Endodermal cell (in vitro differentiated cells): ENCODE data around the gene IQCH. TPM values are rescaled to one million over a fixed set of nuclear protein-coding genes. Genes with fewer than 3 reads are reported as not detected.
A peak's percentile ranks its signal among the peaks of the same experiment; 100 is the strongest.

Experiments used
- DNase-seq: peaks from one replicate; pipeline ENCODE4 v3.0.0-alpha.2; 2017
- H3K27ac ChIP-seq: 2 replicates; pipeline ENCODE4 v1.5.1; 2013; ENCODE audit warnings: mild to moderate bottlenecking, low read depth, low read length, moderate library complexity
- H3K27me3 ChIP-seq: 2 replicates; pipeline ENCODE4 v1.6.1; 2013; ENCODE audit warnings: mild to moderate bottlenecking, low read length, moderate library complexity; ENCODE audit not compliant: insufficient read depth, control insufficient read depth, poor library complexity, severe bottlenecking
- H3K36me3 ChIP-seq: 2 replicates; pipeline ENCODE4 v1.7.0; 2013; ENCODE audit warnings: mild to moderate bottlenecking, low read length, moderate library complexity; ENCODE audit not compliant: control insufficient read depth, insufficient read depth
- H3K4me1 ChIP-seq: one replicate; pipeline ENCODE4 v1.7.0; 2013; ENCODE audit warnings: low read length; ENCODE audit not compliant: control insufficient read depth, insufficient read depth
- H3K4me3 ChIP-seq: 2 replicates; pipeline ENCODE4 v1.5.1; 2013; ENCODE audit warnings: mild to moderate bottlenecking, low read length, moderate library complexity
- H3K9ac ChIP-seq: 2 replicates; pipeline ENCODE4 v1.6.1; 2013; ENCODE audit warnings: mild to moderate bottlenecking, low read length, moderate library complexity; ENCODE audit not compliant: poor library complexity, severe bottlenecking; ENCODE audit errors: extremely low read depth
- H3K9me3 ChIP-seq: 2 replicates; pipeline ENCODE4 v1.6.1; 2013; ENCODE audit warnings: mild to moderate bottlenecking, low read length, moderate library complexity; ENCODE audit not compliant: control insufficient read depth
- H3K27ac Mint-ChIP-seq: 2 replicates; pipeline ENCODE4 v1.8.0; 2020; ENCODE audit warnings: mixed read lengths
- H3K27me3 Mint-ChIP-seq: 2 replicates; pipeline ENCODE4 v1.8.0; 2021; ENCODE audit warnings: mild to moderate bottlenecking, mixed read lengths; ENCODE audit not compliant: insufficient read depth
- H3K36me3 Mint-ChIP-seq: 2 replicates; pipeline ENCODE4 v1.8.0; 2020; ENCODE audit warnings: low read depth, mixed read lengths
- H3K4me1 Mint-ChIP-seq: 2 replicates; pipeline ENCODE4 v1.8.0; 2020; ENCODE audit warnings: mixed read lengths
- H3K4me3 Mint-ChIP-seq: 2 replicates; pipeline ENCODE4 v1.8.0; 2020; ENCODE audit warnings: mild to moderate bottlenecking, moderate library complexity, mixed read lengths
- H3K9me3 Mint-ChIP-seq: 2 replicates; pipeline ENCODE4 v1.8.0; 2020; ENCODE audit warnings: mild to moderate bottlenecking, mixed read lengths
- CTCF ChIP-seq: fragments of 200-600 bp; sonication (generic); conservative IDR thresholded peaks from 2 replicates; pipeline ENCODE4 v1.5.0; 2021; ENCODE audit warnings: antibody characterized with exemption, mild to moderate bottlenecking
- WGBS, 2 experiments: methylation state at CpG; one replicate each; pipeline versions ENCODE4 v1.1.5 to v1.1.7; 2013; ENCODE audit warnings: missing lambda C conversion rate in 2 of 2, mixed read lengths in 1 of 2; ENCODE audit not compliant: insufficient coverage in 1 of 2, insufficient read length in 1 of 2; 5-methylcytosine and 5-hydroxymethylcytosine counted together
- total RNA-seq, 2 donors: library from RNA; stranded (reverse); fragmentation: NEBNext Ultra II Directional in 1 of 2; extraction: Animal tissue kit (Norgen Biotek cat#: 25700) in 1 of 2; gene quantifications; 2 replicates in 1 of 2; 3 replicates in 1 of 2; pipeline ENCODE4 v1.2.1, GENCODE V29; 2021

IQCH gene
- total RNA-seq, 2 donors from 2014 or later, result 6.2 to 12.8 TPM

GRCh38 chr15:67383899-67384298, 129.3 kb downstream of the IQCH start:
- H3K36me3 Mint-ChIP-seq, result no peaks in the 10 kb centered on the region
- H3K4me3 ChIP-seq, result no peak overlapping the region
- TF ChIP-seq CTCF, result peak; percentile 64
- H3K27me3 Mint-ChIP-seq, result no peaks in the 10 kb centered on the region
- H3K9me3 ChIP-seq, result no peaks in the 10 kb centered on the region
- no peaks in the 10 kb centered on the region for H3K36me3 ChIP-seq
- no peak overlapping the region for H3K4me3 Mint-ChIP-seq
- no peak overlapping the region for H3K27ac ChIP-seq
- H3K27ac Mint-ChIP-seq, result no peak overlapping the region
- no peak overlapping the region for H3K9ac ChIP-seq
- no peak for DNase-seq
- H3K9me3 Mint-ChIP-seq, result no peaks in the 10 kb centered on the region
- WGBS, 2 experiments, result 88% methylated on average over 1 of the region's 1 CpG; no CpG with 5 or more reads in 1 of the 2 experiments
- H3K4me1 Mint-ChIP-seq, result peaks cover 11% of the 10 kb centered on the region
- peaks cover 15% of the 10 kb centered on the region for H3K27me3 ChIP-seq
- no peaks in the 10 kb centered on the region for H3K4me1 ChIP-seq

- Histone ChIP-seq H3K27me3 (peaks cover 15% of the 10 kb centered on the region), H3K4me3 (no peak overlapping the region), H3K9ac (no peak overlapping the region), H3K27ac (no peak overlapping the region), H3K4me1 (no peaks in the 10 kb centered on the region), H3K36me3 (no peaks in the 10 kb centered on the region), H3K9me3 (no peaks in the 10 kb centered on the region)
- TF ChIP-seq CTCF, result no peak
- no peak for DNase-seq
- H3K27me3 Mint-ChIP-seq, result no peaks in the 10 kb centered on the region
- H3K27ac Mint-ChIP-seq, result no peak overlapping the region
- 91 to 100% methylated on average over 3 to 4 of the region's 4 CpGs for WGBS, 2 experiments
- H3K9me3 Mint-ChIP-seq, result no peaks in the 10 kb centered on the region
- no peaks in the 10 kb centered on the region for H3K36me3 Mint-ChIP-seq
- peaks cover 11% of the 10 kb centered on the region for H3K4me1 Mint-ChIP-seq
- H3K4me3 Mint-ChIP-seq, result no peak overlapping the region
Measured at GRCh38 chr15:67384761-67385160, 130.2 kb downstream of the IQCH start.

GRCh38 chr15:67385971-67386370, 131.4 kb downstream of the IQCH start:
- Histone ChIP-seq H3K4me1 (no peaks in the 10 kb centered on the region), H3K4me3 (no peak overlapping the region), H3K9ac (no peak overlapping the region), H3K36me3 (no peaks in the 10 kb centered on the region), H3K9me3 (no peaks in the 10 kb centered on the region), H3K27me3 (peaks cover 15% of the 10 kb centered on the region), H3K27ac (no peak overlapping the region)
- no peak overlapping the region for H3K27ac Mint-ChIP-seq
- no peaks in the 10 kb centered on the region for H3K27me3 Mint-ChIP-seq
- no CpG with 5 or more reads among the region's 1 CpG for WGBS, 2 experiments
- TF ChIP-seq CTCF, result peak; percentile 45
- DNase-seq, result no peak
- peaks cover 7% of the 10 kb centered on the region for H3K4me1 Mint-ChIP-seq
- no peak overlapping the region for H3K4me3 Mint-ChIP-seq
- no peaks in the 10 kb centered on the region for H3K9me3 Mint-ChIP-seq
- no peaks in the 10 kb centered on the region for H3K36me3 Mint-ChIP-seq
